PFSK-1 (cell line): ENCODE measurements around the gene IL18BP.

Experiments
- FOXP2 ChIP-seq: optimal IDR thresholded peaks from 2 replicates; pipeline ENCODE3; 2011; ENCODE audit warnings: borderline replicate concordance, control low read depth, inconsistent platforms; ENCODE audit not compliant: insufficient read depth; ENCODE audit errors: extremely low read length, extremely low read depth
- POLR2AphosphoS5 ChIP-seq: IDR thresholded peaks from 2 replicates; pipeline ENCODE4 v1.6.1; 2012; ENCODE audit warnings: low read depth, mild to moderate bottlenecking, control low read depth, low read length, moderate library complexity
- TAF1 ChIP-seq: IDR thresholded peaks from 2 replicates; pipeline ENCODE4 v1.6.1; 2012; ENCODE audit warnings: low read length, control low read depth, borderline replicate concordance; ENCODE audit not compliant: insufficient read depth
- TF ChIP-seq, protein P1 (sequence below), 2 experiments: IDR thresholded peaks; 2 replicates each; pipeline versions ENCODE4 v1.6.1 to v1.8.0; 2011 to 2012; ENCODE audit warnings: low read depth in 2 of 2, low read length in 2 of 2, control low read depth in 1 of 2, inconsistent platforms in 1 of 2, mild to moderate bottlenecking in 1 of 2, moderate library complexity in 1 of 2; ENCODE audit not compliant: insufficient read depth in 1 of 2

DNA sequence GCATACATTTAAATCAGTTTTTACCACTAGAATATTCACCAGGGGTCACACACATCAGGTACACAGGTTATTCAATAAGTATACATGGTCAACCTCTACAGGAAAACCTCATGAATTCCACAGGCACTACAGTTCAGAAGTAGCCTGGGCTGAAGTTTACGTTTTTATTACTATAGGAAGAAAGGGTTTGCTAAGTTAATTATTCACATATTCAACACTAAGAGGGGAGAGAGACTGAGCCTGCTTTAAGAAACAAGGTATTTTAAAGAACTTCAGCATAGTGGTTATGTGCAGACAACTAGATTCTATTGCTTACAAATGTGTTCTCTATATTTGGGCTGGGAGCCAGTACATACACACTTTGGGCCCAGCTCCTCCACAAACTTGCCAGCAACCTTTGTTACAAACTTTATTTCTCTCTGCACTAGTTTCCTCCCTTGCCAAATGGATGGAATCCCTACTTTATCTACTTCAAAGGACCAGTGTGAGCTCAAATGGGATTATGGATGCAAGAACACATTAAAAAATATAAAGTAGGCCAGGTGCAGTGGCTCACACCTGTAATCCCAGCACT, 31.9 kb downstream of the IL18BP start:
- TF ChIP-seq FOXP2, result no peak
- TF ChIP-seq, protein P1, sequence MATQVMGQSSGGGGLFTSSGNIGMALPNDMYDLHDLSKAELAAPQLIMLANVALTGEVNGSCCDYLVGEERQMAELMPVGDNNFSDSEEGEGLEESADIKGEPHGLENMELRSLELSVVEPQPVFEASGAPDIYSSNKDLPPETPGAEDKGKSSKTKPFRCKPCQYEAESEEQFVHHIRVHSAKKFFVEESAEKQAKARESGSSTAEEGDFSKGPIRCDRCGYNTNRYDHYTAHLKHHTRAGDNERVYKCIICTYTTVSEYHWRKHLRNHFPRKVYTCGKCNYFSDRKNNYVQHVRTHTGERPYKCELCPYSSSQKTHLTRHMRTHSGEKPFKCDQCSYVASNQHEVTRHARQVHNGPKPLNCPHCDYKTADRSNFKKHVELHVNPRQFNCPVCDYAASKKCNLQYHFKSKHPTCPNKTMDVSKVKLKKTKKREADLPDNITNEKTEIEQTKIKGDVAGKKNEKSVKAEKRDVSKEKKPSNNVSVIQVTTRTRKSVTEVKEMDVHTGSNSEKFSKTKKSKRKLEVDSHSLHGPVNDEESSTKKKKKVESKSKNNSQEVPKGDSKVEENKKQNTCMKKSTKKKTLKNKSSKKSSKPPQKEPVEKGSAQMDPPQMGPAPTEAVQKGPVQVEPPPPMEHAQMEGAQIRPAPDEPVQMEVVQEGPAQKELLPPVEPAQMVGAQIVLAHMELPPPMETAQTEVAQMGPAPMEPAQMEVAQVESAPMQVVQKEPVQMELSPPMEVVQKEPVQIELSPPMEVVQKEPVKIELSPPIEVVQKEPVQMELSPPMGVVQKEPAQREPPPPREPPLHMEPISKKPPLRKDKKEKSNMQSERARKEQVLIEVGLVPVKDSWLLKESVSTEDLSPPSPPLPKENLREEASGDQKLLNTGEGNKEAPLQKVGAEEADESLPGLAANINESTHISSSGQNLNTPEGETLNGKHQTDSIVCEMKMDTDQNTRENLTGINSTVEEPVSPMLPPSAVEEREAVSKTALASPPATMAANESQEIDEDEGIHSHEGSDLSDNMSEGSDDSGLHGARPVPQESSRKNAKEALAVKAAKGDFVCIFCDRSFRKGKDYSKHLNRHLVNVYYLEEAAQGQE (IDR thresholded peaks at IDR 0.05; ENCODE audit: insufficient read depth in 1 of 2, low read depth in 2 of 2, low read length in 2 of 2), result no peak
- no peak for TF ChIP-seq TAF1
- no peak for TF ChIP-seq POLR2AphosphoS5
